Thyroid gland (tissue), 4 donors: Measurements from ENCODE around the gene WARS2. TPM values are rescaled to one million over a fixed set of nuclear protein-coding genes. Genes with fewer than 3 reads are reported as not detected.

ENCODE experiments used
- DNase-seq, 2 donors: peaks; one replicate each; pipeline ENCODE4 v3.0.0-alpha.2; 2019
- H3K27ac ChIP-seq, 3 donors: fragments of 200-600 bp; sonication (generic); 1 replicate in 2 of 3; 2 replicates in 1 of 3; pipeline ENCODE4 v1.5.1; 2016 to 2019; ENCODE audit warnings: mild to moderate bottlenecking in 1 of 3, moderate library complexity in 1 of 3
- H3K27me3 ChIP-seq: fragments of 200-600 bp; sonication (generic); one replicate; pipeline ENCODE4 v1.5.1; 2019
- H3K36me3 ChIP-seq, 2 donors: fragments of 200-600 bp; sonication (generic); one replicate each; pipeline ENCODE4 v1.5.1; 2016 to 2019
- H3K4me1 ChIP-seq, 2 donors: fragments of 200-600 bp; sonication (generic); one replicate each; pipeline ENCODE4 v1.5.1; 2017 to 2019
- H3K4me3 ChIP-seq, 3 donors: fragments of 200-600 bp; sonication (generic); replicated peaks in 1 of 3; 1 replicate in 2 of 3; 2 replicates in 1 of 3; pipeline ENCODE4 v1.5.1; 2016; ENCODE audit warnings: mild to moderate bottlenecking in 1 of 3
- H3K9me3 ChIP-seq: fragments of 200-600 bp; sonication (generic); one replicate; pipeline ENCODE4 v1.5.1; 2017
- POLR2A ChIP-seq, 2 donors: fragments of 450-650 bp; IDR thresholded peaks; one replicate each; pipeline ENCODE4 v1.6.1; 2017; ENCODE audit warnings: antibody characterized with exemption in 2 of 2, mild to moderate bottlenecking in 2 of 2, moderate library complexity in 1 of 2
- WGBS, 2 donors: methylation state at CpG; one replicate each; pipeline ENCODE4 v1.1.5; 2017; 5-methylcytosine and 5-hydroxymethylcytosine counted together
- intact Hi-C: fragments of 100-400 bp; cut with DNase I; formaldehyde crosslinking; loops from one replicate; pipeline ENCODE4 v1.15.1; 2023
- total RNA-seq, 4 donors: library from RNA; depleted of rRNA; stranded (reverse); fragments of >200 nt; gene quantifications; one replicate each; pipeline ENCODE4 v1.2.3, GENCODE V29; 2016
- TF ChIP-seq, protein P1 (sequence below), 6 experiments: fragments of 200-600 bp in 3 of 6; fragments of 450-650 bp in 3 of 6; sonication (generic) in 3 of 6; IDR thresholded peaks; one replicate each; pipeline ENCODE4 v1.5.1; 2016 to 2019; ENCODE audit warnings: antibody characterized with exemption in 6 of 6, mild to moderate bottlenecking in 2 of 6, inconsistent platforms in 1 of 6, moderate library complexity in 1 of 6

WARS2 gene
- total RNA-seq, 4 donors from 2014 or later = 21.4 to 35.1 (median 26.2) TPM

DNA sequence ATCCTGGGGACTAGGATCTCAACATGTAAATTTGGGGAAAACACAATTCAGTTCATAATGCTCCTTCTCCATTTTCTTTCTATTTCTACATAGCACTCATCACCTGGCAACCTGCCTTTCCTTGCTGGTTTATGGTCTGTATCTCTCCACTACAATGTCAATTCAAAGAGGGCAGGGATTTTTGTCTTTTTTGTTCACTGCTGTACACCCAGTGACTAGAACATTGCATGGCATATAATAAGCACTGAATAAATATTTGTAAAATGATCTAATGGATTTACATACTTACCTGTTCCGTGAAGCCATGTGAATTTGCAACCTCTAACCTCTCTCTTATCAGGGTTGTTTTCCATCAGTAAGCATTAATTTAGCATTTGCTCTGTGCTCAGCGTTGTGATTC is 124.9 kb downstream of the WARS2 start:
- H3K27ac ChIP-seq = no peak overlapping the region
- TF ChIP-seq, protein P1, sequence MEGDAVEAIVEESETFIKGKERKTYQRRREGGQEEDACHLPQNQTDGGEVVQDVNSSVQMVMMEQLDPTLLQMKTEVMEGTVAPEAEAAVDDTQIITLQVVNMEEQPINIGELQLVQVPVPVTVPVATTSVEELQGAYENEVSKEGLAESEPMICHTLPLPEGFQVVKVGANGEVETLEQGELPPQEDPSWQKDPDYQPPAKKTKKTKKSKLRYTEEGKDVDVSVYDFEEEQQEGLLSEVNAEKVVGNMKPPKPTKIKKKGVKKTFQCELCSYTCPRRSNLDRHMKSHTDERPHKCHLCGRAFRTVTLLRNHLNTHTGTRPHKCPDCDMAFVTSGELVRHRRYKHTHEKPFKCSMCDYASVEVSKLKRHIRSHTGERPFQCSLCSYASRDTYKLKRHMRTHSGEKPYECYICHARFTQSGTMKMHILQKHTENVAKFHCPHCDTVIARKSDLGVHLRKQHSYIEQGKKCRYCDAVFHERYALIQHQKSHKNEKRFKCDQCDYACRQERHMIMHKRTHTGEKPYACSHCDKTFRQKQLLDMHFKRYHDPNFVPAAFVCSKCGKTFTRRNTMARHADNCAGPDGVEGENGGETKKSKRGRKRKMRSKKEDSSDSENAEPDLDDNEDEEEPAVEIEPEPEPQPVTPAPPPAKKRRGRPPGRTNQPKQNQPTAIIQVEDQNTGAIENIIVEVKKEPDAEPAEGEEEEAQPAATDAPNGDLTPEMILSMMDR (IDR thresholded peaks at IDR 0.05) = no peak
- no peak for TF ChIP-seq POLR2A (IDR thresholded peaks at IDR 0.05)
- H3K9me3 ChIP-seq = no peaks in the 10 kb centered on the region
- no peak overlapping the region for H3K4me3 ChIP-seq
- intact Hi-C loops = no loop called here
- no peaks in the 10 kb centered on the region for H3K36me3 ChIP-seq
- no peaks in the 10 kb centered on the region for H3K4me1 ChIP-seq
- no peaks in the 10 kb centered on the region for H3K27me3 ChIP-seq
- DNase-seq = no peak
- WGBS, 2 donors = 97 to 98% methylated on average over 2 of the region's 2 CpGs

GRCh38 chr1:119012383-119012782 is 128.1 kb downstream of the WARS2 start:
- no peak overlapping the region for H3K4me3 ChIP-seq
- WGBS, 2 donors = 88 to 90% methylated on average over 5 of the region's 5 CpGs
- H3K27ac ChIP-seq = no peak overlapping the region
- no peak for DNase-seq
- intact Hi-C loops = no loop called here
- peaks cover 12% of the 10 kb centered on the region in 2 donors for H3K4me1 ChIP-seq
- peaks cover 10% of the 10 kb centered on the region for H3K27me3 ChIP-seq
- no peaks in the 10 kb centered on the region for H3K36me3 ChIP-seq
- no peaks in the 10 kb centered on the region for H3K9me3 ChIP-seq
- TF ChIP-seq POLR2A (IDR thresholded peaks at IDR 0.05) = no peak
- TF ChIP-seq, protein P1 (IDR thresholded peaks at IDR 0.05) = no peak

DNA sequence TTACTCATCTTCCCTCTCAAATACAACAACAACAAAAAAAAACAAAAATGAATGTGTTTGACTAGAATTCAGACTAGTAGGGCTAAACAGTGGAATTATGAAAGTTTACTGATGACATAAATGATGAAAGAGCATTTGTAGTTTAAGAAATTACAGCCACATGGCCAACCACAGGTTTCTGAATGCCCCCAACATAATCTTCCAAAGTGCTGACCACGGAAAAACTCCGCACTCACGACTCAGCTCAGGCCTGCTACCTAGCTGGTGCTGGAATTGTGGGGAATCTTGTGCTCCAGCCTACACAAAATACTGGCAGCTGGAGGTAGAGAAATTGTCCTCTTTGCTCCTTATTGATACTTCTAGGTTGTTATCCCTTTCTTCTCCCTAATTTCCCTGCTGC is 128.7 kb downstream of the WARS2 start:
- intact Hi-C loops = no loop called here
- no peak for TF ChIP-seq POLR2A (IDR thresholded peaks at IDR 0.05)
- TF ChIP-seq, protein P1 (IDR thresholded peaks at IDR 0.05) = no peak
- peaks cover 15 to 19% of the 10 kb centered on the region in 2 donors for H3K4me1 ChIP-seq

GRCh38 chr1:119011116-119011515 is 129.3 kb downstream of the WARS2 start:
- no peak for DNase-seq
- no peak for TF ChIP-seq POLR2A (IDR thresholded peaks at IDR 0.05)
- TF ChIP-seq, protein P1 (IDR thresholded peaks at IDR 0.05) = no peak
- Histone ChIP-seq H3K36me3 (no peaks in the 10 kb centered on the region), H3K9me3 (no peaks in the 10 kb centered on the region), H3K4me1 (peaks cover 18 to 22% of the 10 kb centered on the region in 2 donors), H3K27ac (no peak overlapping the region), H3K27me3 (peaks cover 21% of the 10 kb centered on the region), H3K4me3 (no peak overlapping the region)
- 91 to 95% methylated on average over 2 of the region's 2 CpGs for WGBS, 2 donors
- intact Hi-C loops = no loop called here

More for the DNA sequence above, 128.7 kb downstream of the WARS2 start:
- no peak overlapping the region for H3K27ac ChIP-seq
- H3K36me3 ChIP-seq = no peaks in the 10 kb centered on the region
- peaks cover 16% of the 10 kb centered on the region for H3K27me3 ChIP-seq
- no peak overlapping the region for H3K4me3 ChIP-seq
- 95 to 97% methylated on average over 3 of the region's 3 CpGs for WGBS, 2 donors
- H3K9me3 ChIP-seq = no peaks in the 10 kb centered on the region
- no peak for DNase-seq

- H3K27me3 ChIP-seq = peaks cover 21% of the 10 kb centered on the region
- 73 to 91% methylated on average over 1 of the region's 1 CpG for WGBS, 2 donors
- peaks cover 18 to 22% of the 10 kb centered on the region in 2 donors for H3K4me1 ChIP-seq
- DNase-seq = no peak
- intact Hi-C loops = no loop called here
- no peaks in the 10 kb centered on the region for H3K9me3 ChIP-seq
- TF ChIP-seq, protein P1 (IDR thresholded peaks at IDR 0.05) = no peak
- TF ChIP-seq POLR2A (IDR thresholded peaks at IDR 0.05) = no peak
- no peak overlapping the region for H3K4me3 ChIP-seq
- H3K36me3 ChIP-seq = no peaks in the 10 kb centered on the region
- no peak overlapping the region for H3K27ac ChIP-seq
Measured at GRCh38 chr1:119010201-119010600, 130.3 kb downstream of the WARS2 start.
